GM19455 (cell line): ENCODE data around the gene GSK3A.

Experiments
- ATAC-seq: cut with Tn5 transposase; IDR thresholded peaks from one replicate; pipeline ENCODE4 v1.9.1; 2021; ENCODE audit not compliant: unreplicated experiment

GSK3A gene

DNA sequence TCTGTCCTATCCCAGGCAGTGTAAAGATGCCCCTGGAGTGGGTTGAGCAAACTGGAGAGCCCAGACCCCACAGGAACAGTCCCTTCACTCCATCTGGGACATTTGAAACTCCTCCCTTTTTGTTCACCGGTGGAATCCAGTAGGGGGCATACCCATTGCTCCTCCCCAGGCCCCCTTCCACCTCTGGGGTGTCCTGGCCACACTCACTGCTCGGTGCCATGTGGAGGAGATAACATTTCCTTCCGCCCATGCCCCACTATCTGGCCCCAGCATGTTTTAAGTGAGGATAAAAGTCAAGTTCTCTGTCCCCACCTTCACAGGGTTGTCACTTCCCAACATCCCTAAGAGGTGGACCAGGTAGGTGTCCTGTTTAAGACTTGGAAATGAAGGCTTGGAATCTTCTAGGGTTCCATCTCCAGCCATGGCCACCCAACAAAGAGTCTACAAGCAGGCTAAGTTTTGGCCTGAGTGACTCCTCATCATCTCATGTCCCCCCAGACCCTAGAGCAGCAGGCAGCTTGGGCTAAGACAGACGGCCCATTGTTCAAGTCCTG lies 13.0 kb downstream of the GSK3A start:
- ATAC-seq = no peak

DNA sequence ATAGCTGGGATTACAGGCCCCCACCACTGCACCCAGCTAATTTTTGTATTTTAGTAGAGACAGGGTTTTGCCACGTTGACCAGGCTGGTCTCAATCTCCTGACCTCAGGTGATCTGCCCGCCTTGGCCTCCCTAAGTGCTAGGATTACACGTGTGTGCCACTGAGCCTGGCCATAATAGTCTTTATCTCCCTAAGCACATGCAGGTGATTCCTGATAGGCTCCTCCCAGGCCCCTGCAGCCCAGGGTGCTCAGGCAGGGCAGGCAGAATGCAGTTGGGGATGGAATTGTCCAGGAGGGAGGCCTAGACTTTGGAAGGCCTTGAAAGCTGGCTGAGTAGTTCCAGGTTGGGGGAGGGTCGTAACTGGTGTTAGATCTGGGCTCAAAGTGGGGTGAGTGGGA lies 13.8 kb downstream of the GSK3A start:
- ATAC-seq = no peak

DNA sequence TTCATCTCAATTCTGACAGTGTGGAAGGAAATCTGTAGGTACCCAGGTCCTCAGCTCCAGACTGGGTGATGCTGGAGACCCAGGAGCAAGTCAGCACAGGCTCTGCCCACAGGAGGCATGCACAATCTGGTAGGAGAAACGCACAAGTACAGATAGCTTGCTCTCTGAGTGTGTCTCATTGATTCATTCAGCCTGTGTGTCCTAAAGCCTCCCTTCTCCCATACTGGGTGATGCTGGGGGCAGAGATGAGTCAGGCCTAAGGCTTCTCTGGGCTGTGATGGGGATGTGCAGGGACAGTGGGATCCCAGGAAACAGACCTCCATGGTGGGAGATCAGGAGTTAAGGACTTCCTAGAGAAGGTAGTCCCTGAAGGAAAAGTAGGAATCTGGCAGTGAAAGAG lies 15.5 kb downstream of the GSK3A start:
- no peak for ATAC-seq

DNA sequence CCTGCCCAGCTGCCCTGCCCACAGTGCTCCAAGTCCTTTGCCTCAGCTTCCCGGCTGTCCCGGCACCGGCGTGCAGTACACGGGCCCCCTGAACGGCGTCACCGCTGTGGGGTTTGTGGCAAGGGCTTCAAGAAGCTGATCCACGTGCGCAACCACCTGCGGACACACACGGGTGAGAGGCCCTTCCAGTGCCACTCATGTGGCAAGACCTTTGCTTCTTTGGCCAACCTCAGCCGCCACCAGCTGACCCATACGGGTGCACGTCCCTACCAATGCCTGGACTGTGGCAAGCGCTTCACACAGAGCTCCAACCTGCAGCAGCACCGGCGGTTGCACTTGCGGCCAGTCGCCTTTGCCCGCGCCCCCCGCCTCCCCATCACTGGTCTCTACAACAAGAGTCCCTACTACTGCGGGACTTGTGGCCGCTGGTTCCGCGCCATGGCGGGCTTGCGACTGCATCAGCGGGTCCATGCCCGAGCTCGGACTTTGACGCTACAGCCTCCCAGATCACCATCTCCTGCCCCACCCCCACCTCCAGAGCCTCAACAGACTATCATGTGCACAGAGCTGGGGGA lies 16.6 kb downstream of the GSK3A start:
- no peak for ATAC-seq

DNA sequence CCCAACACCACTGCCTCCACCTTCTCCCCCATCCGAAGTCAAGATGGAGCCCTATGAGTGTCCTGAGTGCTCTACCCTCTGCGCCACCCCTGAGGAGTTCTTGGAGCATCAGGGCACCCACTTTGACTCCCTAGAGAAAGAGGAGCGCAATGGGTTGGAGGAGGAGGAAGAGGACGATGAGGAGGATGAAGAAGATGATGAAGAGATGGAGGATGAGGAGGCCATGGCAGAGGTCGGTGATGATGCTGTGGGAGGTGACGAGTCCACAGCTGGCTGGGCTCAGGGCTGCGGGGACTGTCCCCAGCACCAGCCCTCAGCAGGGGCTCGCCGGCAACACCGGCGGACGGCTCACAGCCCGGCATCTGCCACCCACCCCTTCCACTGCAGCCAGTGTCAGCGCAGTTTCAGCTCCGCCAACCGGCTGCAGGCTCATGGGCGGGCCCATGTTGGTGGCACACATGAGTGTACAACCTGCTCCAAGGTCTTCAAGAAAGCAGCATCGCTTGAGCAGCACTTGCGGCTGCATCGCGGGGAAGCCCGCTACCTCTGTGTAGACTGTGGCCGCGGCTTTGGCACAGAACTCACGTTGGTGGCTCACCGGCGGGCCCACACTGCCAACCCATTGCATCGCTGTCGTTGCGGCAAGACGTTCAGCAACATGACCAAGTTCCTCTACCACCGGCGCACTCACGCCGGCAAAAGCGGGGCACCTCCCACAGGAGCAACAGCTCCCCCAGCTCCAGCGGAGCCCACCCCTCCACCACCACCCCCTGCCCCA lies 17.3 kb downstream of the GSK3A start:
- no peak for ATAC-seq

DNA sequence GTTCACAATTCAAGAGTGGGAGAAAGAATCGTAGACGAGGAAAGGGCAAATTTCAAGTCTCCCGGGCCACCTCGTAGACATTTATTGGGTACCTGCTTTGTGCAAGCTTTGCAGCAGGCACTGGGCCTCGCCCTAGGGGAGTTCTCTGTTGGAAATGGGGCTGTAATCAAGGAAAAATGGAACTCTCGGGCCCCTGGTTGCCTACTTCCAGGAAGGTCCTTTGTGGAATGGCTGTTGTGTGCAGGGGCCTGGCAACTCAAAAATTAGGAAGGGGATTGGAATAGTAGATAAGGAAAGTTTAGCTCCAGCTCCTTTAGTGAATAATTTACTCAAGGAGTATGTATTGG lies 21.7 kb downstream of the GSK3A start:
- no peak for ATAC-seq

DNA sequence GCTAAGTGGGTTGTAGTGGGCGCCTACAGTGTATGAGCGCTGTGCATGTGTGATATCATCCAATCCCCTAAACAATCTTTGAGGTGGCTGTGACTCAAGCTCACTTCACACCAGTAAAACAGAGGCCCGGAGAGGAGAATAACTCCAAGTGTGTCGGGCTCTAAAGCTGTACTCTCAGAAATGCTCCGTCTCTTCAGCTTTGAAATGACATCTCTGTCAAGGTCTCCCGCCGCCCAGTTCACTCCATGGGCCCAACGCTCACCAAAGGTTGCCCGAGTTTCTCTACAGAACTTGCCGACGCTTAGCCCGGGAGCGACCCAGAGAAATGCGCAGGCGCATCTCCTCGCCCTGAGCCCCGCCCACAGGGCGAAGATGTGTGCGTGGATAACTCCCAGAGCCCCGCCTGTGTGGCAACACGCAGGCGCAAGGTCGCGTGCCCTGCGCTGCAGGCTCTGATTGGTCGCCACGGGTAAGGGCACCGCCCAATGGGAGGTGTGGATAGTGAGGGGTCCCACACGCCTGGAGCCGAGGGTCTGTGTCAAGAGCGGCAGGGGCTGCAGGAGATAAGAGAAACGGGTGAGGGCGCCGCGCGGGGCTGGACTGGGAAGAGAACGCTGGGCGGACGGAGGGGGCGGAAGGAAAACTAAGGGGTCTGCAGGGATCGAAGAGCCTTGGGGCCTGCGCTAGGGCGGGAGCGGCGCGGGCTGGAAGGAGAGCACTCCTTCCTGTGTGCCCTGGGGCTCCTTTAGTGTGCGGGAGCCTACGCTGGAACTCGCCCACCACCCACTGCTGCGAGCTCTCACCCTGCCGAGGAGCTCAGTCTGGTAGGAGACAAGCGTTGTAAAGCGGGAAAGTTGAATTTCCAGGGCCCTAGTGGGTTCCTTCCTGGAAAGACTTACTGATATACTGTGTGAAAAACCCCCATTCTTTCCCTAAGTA lies 22.3 kb downstream of the GSK3A start, which contains the start of gene ZNF526:
Gene ZNF526 (plus strand): TSS at position 501 of the 939 bp plus-strand sequence. CDS start 4,092 bp downstream, outside the sequence.
- peak; percentile 42 for ATAC-seq

DNA sequence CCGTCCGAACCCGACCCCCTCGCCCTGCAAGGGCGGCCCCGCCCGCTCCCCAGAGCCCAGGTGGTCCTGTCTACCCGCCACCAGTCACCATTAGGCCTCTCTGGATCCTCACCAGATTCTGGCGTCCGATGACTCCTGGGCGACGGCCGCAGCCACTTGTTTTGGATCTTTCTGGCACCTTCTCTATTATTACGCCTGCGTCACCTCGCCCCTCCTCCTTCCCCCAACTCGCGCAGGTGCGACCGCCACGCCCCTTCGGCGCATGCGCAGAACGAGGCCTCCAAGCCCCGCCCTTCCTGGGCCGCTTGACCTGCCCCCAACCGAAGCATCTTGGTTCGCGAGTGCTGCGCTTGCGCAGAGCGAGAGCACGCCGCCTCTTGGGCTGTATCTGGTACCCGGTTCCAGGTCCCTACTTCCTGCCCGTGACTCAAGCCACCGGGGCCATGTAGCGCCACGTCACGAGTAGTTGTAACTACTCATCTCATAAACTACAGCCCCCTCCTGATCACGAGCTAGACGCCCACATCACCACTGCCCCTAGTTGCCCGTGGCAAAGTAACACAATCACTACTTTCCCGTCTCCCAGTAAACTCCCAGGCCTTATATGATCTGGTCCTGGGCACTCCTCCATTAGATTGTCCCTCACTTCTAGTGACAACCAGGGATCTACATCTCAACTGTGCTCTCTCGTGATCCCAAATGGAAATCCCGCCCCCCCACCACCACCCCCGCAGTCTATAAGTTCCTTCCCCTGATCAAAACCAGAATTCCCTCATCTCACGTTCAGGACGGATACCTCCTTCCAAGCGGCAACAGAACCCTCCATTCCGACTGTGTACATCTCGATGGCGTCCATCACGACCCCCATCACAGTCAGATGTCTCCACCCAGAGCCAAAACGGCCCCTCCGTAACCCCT lies 24.6 kb downstream of the GSK3A start, which contains the start of gene DEDD2:
Gene DEDD2 (minus strand): TSS at position 158 of the 918 bp plus-strand sequence. CDS start 670 bp downstream, outside the sequence.
- peak; percentile 79 for ATAC-seq

DNA sequence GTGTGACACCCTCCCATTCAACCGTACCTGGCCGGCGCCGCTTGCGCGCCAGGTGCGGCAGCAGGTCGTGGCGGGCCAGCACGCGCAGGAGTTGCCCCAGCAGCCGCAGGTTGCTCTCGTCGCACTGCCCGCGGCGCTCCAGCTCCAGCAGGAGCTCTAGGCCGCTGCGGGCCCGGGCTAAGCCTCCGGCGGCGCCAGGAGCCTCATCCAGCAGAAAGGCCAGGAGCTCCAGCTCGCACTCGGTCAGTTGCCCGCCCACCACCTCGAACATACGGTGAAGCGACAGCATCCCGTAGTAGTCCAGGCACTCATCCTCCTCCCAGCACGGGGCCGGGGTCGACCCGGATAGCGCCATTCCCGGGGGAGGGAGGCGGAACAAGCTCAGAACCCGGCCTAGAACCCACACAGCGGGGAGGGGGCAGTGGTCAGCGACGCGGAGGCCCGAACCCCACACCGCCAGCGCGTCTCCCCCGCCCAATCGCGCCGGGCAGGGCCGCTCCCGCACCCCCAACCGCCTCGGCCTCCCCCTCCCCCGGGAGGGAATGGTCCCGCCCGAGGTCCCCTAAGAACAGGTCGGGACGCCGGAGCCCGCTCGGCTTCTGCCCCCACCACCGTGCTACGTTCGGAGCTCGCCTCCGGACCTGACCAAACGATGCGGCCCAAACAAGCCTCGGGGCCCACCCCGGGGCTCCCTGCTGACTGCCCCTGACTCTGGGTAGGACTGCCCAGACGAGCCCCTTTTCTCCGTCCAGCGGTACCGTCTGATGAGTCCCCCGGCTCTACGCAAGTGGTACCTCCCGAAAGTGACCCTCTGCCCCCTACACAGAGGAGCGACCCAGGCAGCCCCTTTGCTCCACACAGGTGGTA lies 25.5 kb downstream of the GSK3A start:
- peak; percentile 10 for ATAC-seq

DNA sequence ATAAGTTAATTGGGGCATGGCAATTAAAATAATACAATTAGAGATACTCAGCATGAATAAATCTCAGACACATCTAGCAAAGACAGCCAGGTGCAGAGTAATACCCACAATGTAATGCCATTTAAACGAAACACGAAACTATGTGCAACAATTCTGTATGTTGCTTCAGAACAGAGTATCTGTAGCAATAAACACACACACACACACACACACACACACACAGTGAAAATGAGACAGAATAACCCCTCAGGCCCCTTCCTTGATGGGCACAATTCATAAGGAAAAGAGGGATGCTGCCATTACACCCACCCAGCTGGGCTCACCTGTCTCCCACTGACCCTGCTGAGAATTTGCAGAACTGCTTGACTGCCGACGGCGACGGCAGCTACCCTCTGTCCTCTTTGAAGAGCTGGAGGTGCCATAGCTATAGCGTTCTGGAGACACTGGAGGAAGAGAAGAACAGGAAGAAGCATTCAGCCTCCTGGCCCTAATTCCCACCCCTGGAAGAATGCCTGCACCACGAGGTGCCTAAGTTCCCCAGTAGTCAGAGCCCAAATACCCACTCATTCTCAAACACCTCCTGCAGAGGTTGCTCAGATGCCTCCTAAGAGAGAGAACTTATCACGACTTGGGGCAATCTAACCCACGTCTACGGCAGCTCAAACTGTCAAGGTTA lies 27.5 kb downstream of the GSK3A start:
- no peak for ATAC-seq

DNA sequence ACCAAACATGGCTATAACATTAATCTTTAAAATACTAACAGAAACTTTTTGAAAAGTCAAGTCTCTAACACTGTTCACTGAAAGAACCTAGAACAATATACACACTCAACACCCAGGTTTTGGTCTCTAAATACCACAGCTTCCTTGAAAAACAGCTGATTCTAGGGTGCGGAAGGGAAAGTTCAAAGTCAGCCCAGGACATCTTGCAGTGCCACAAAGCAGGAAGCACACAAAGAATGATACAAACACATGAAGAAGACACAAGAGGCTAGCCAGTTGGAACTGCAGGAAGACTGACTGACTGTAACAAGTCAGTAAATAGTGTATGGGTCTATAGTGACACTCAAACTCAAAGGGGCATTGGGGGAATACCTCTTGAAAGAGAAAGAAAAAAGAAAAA lies 29.5 kb downstream of the GSK3A start:
- no peak for ATAC-seq

DNA sequence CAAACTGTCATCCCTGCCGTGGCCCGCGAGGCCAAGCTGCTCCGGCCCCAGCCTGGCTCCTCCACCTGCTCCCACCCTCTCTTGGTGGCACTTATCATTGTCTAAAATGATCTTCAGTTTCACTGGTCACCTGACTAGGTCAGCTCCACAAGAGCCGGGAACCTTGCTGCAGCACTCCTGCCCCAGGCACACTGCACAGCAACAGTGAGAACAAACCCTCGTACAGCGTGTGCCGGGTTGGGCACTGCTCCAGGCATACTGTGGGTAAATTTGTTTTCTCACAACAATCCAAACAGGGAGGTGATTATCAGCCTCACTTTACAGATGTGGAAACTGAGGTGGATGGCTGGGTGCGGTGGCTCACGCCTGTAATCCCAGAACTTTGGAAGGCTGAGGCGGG lies 33.8 kb downstream of the GSK3A start:
- ATAC-seq = no peak

DNA sequence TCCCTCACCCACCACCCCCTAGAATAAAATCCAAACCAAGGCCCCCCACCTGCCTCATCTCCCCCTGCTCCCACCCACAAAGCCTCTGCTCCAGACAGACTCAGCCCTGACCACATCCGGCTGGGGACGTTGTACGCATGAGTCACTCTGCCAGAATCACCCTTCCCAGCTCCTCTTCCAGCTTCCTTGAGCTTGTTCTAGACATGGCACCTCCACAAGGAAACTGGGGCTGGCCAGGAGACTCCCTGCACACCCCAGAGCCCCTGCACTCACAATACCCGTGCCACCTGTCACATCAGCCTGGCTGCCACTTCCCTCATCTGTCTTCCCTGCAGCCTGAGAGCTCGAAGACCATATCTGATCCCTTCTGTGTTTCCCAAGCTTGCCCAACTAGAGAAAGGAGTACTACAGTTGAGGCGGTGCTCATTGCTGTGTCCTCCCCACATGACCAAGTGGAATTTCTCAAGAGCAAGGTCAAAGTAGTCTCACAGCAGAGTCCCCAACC lies 34.6 kb downstream of the GSK3A start:
- ATAC-seq = no peak

DNA sequence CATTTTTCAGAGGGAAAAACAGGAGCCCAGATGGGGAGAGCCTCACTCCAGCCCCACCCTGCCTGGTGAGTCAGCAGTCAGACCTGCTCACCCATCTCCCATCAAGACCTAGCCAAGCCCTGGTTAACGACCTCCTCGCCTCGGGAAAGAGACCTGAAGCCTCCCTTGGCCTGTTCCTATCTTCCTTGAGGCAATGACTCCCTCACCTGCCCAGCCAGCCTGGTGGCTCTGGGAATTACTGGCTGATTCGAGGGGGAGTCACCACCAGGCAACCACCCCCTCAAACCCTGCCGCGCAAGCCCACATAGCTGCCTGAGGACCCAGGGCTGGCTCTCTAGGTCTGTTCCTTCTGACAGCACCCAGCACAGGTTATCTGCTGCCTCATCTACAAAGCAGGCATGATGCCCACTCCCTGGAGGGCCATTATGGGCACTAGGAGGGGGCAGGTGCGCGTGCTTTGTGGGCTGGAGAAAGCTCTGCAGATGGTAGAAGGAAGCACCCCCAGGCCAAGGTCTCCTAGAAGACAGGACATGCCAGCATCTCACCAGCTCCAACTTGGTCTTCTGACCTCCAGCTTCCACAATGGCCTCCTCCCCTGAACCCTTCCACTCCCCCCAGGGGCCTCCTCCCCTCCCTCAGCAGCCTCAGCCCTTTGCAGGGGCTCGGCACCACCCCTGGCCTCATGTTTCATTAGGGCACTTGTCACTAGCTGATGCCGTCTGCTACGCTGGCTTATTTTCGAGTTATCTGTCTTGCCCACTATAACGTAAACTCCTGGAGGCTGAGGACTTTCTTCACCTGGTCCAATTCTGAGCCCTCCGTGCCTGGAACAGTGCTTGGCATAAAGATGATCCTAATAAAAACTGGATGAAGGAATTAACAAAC lies 35.3 kb downstream of the GSK3A start:
- no peak for ATAC-seq

DNA sequence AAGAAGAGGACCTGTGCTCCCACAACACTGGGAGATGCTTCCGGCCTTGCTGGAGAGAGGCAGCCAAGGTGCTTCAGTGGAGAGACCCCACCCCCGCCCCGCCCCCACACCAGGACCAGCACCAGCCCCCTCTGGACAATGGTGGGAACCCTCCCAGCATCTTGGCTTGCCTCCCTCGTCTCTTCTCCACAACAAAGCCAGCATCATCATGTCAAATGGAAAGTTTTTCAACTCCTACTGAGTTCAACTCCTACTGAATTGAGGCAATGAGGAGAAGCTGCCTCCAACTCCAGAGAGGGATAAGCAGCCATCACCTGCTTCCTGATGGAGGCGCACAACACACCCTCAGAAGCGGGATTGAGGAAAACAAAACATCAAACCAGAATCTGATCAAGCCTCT lies 37.7 kb downstream of the GSK3A start:
- ATAC-seq = no peak

DNA sequence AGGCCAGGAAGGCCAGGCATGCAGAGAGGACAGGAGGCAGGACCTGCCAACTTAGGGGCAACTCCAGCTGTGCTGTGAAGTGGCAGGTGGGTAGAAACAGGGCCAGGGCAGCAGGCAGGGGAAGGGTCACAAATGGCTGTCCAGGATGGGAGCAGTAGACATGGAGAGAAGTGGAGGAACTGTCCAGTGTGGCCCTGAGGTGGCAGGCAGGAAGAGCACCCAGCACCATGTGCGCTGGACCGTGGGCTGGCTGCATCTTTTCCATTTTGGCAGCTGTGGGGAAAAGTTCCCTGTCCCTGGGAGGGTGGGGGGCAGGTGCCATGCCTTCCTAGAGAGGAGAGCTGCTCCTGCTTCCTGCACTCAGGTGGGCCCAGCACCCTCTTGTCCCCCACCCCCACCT lies 38.7 kb downstream of the GSK3A start:
- ATAC-seq = no peak

DNA sequence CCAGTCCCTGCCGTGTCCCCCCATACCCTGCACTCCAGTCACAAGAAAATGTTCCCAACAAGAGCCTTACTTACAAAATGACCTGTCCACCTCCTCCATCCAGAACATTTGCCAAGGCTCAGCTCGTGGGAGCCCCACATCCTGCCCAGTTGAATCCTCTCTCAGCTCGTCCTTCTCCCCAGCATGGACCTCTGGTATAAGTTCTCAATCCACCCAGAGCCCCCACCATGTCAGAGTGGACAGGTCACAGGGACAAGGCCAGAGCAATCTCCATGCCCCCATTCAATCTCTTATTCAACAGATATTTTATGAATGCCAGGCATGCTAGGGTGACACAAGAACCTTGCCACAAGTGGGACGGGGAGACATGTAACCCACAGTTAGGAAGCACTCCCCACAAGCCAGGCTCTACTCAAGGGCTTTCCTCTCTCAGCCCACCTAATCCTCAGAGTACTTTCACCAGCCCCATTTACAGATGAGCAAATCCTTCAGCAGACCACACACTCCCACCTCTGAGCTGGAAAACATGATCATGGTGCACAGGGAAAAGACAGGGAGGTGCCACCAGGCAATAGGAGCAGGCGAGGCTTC lies 40.0 kb downstream of the GSK3A start:
- no peak for ATAC-seq
